NCI-H2171 treated with DMSO at 0.1 percent for 48 hours (cell line): ENCODE data around the gene ABHD16A.

ENCODE experiments used
- DNase-seq: peaks from one replicate; lab custom pipeline; 2025; lab: John Stamatoyannopoulos, UW

ABHD16A gene

DNA sequence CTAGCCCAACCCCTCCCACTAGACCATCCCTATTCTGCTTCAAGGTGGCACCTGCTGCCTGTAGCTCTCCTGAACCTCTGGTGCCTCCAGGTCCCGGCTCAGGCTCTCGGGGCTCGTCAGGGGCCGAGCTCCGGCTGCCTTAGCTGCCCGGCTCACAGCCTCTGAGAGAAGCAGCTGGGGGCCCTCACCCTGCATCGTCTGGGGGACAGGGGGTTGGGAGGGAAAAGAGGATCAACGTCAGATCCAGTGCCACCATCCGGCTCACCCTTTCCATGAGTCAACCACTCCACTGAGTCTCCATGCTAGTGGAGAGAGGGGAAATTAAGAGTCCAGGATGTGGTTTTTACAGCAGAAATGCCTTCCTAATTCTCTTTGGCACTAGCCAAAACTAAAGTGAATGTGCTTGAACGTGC, 63.7 kb downstream of the ABHD16A start:
- no peak for DNase-seq

DNA sequence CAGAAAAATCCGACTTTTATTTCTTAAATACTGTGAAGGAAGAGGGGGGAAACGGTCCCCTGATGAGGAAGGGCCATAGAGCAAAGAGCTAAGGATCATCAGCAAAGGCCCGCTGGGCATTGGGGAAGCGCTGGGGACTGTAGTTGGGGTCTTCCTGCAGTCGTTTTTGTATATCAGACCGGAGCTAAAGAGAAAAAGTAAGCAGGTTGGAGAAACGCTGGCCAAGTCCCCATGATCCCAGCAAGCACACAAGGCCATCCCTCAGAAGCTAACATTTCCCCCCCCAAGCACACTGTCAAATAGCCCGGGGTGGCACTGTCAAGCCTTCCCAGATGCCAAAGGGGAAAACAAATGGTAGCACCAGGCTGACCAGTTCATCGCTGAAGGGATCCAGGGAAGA, 64.1 kb downstream of the ABHD16A start:
- DNase-seq = no peak
